Suppressor macrophage (primary cell): ENCODE data around the gene SUMO4.
"Not testable (repeated sequence)": the region's sequence is repeated elsewhere in the genome, so short reads cannot be mapped to it uniquely, and the experiment has no call there.

Experiments used
- DNase-seq, 4 experiments: peaks; one replicate each; pipeline ENCODE4 v3.0.0-alpha.2; 2020 to 2022

Gene SUMO4

DNA sequence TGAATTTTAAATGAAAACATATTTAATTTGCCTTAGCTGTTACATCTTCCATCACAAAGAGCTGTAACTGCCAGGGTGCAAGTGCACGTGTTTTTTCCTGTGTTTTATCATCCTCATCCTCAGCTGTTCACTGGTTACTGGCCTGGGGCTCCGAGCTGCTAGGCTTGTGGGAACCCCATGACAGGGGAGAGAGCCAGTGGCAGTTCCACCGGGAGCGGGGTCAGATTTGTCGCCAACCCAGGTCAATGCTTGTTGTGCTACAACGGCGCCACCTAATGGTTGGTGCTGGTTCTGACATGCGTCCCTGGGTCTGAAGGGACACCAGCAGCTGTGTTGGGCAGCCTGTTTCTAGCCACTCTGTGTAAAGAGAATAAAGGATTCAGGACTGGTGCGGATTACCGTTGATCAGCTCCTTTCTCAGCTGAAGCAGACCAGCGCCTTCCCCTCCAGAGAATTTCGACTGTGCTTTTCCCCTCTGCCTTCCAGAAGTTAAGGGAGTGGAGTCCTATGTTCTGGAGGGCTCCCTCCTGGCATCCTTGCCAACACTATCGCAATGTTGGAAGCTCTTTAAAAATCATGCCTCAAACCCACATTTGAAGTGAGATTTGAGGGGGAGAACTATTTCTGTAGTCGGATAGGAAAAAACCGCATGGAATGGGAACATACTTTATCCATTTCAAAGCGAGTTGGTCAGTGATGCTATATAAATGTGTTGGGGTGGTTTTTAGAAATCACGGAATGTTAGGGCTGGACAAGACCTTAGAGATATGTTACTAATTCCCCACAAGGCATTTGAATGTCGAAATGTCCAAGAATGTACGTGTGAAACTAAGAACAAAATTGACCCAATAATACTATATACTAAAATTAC lies 32.1 kb downstream of the SUMO4 start:
- DNase-seq = peak; percentile 92 to 95 (median 94)

DNA sequence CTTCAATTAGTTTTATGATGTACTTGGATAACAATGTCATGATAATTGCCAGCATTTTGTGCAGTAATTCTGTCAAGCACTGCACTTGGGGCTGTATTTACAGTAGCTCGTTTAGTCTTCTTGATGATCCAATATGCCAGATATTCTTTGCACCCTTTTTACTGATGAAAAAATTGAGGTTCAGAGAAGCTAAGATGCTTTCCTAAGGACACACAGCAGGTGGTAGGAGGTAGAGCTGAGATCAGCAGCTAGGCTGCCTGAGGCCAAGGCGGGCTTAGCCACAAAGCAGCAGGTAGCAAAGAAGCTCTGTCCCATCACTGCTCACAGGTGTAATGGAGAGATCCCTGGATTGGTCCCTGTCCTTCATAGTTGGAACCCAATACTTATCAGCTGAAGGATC lies 33.3 kb downstream of the SUMO4 start:
- DNase-seq = no peak

- peak in 2 of 4 experiments; percentile 53 to 65 for DNase-seq
Measured at GRCh38 chr6:149433881-149434280, 33.8 kb downstream of the SUMO4 start.

DNA sequence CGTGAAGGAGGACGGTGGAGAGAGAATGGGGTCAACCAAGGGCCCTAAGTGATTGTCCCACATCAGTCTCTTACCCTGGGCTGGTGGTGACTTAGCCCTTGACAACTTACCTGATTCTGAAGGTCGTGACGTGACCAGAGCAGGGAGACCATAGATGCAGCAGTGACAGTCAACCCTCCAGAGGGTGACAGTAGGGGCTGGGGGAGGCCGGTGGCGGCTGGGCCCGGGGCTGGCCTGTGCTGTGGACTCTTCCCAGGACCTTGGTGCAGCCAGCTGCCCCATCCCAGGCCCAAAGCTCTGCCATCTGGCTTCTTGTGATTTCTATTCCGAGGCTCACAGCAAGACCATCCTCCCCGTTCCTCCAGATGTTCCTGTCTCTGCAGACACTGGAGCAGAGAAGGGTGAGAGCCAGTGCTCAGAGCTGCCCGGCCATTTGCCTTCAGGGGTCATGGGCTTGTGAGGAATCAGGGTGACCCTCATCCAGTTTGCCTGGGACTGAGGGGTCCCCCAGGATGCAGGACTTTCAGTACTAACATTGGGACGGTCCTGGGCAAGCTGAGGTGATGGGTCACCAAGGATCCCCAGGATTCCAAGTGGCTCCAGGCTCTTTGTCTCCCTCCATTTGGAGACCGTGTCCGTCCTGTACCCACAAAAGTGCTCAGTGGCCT lies 36.0 kb downstream of the SUMO4 start:
- DNase-seq = no peak

GRCh38 chr6:149436647-149437046 lies 36.6 kb downstream of the SUMO4 start:
- DNase-seq = no peak

- DNase-seq = no peak
Measured at GRCh38 chr6:149437212-149437611, 37.1 kb downstream of the SUMO4 start.

DNA sequence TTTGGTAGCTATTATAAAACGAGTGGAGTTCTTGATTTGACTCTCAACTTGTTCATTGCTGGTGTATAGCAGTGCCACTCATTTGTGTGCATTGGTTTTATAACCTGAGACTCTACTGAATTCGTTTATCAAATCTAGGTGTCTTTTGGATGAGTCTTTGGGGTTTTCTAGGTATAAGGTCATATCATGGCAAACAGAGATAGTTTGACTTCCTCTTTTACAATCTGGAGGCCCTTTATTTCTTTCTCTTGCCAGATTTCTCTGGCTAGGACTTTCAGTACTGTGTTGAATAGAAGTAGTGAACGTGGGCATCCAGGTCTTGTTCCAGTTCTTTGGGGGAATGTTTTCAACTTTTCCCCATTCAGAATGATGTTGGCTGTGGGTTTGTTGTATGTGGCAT lies 38.8 kb downstream of the SUMO4 start:
- DNase-seq = peak in 1 of 4 experiments; percentile 26

DNA sequence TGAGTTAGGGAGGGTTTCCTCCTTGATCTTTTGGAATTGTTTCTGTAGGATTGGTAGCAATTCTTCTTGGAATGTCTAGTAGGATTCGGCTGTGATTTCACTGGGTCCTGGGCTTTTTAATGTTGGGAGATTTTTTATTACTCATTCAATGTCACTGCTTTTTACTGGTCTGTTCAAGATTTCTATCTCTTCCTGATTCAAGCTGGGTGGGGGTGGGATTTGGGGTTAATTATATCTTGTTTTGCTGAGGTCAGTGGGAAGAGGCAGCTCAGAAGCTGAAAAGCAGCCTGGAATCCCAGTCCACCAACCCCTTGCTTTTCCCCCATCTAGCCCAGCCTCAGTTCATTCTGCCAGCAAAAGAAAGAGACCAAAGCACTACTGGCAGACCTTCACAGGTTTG lies 39.6 kb downstream of the SUMO4 start:
- DNase-seq = no peak

GRCh38 chr6:149440735-149441671 lies 40.9 kb downstream of the SUMO4 start:
- no peak for DNase-seq

GRCh38 chr6:149441740-149442139 lies 41.7 kb downstream of the SUMO4 start:
- DNase-seq = no peak

DNA sequence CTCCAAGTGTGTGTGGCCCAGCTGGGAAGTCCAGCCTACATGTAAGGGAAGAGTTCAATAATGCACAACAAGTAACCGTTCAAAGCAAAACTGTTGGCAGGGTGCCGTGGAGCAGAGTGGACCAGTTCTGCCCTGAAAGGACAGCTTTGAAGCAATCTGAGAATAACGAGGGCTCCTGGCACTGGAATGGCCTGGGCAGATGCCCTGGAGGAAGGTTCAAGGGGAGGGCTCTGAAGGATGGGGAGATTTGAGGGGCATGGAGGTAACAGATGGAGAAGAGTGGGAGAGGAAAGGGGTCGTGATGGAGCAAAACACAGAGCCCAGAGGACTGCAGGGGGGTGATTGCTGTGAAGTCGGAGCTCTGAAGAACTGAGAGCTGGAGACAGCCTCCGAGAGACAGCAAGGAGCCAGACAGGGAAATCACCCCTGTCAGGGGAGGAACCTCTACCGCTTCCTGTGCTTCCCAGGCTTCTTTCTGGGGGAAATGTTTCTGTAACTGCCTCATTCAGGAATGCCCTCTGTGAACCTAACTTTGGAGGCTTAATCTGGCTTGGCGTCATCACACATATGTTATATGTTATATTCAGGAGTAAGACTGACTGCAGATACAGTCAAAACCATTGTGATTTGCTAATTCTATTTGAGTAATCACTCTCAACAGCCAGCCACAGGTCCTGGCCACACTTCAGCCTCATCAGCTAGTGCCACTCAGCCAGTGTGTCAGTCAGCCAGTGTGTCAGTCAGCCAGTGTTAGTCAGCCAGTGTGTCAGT lies 43.5 kb downstream of the SUMO4 start:
- no peak for DNase-seq

DNA sequence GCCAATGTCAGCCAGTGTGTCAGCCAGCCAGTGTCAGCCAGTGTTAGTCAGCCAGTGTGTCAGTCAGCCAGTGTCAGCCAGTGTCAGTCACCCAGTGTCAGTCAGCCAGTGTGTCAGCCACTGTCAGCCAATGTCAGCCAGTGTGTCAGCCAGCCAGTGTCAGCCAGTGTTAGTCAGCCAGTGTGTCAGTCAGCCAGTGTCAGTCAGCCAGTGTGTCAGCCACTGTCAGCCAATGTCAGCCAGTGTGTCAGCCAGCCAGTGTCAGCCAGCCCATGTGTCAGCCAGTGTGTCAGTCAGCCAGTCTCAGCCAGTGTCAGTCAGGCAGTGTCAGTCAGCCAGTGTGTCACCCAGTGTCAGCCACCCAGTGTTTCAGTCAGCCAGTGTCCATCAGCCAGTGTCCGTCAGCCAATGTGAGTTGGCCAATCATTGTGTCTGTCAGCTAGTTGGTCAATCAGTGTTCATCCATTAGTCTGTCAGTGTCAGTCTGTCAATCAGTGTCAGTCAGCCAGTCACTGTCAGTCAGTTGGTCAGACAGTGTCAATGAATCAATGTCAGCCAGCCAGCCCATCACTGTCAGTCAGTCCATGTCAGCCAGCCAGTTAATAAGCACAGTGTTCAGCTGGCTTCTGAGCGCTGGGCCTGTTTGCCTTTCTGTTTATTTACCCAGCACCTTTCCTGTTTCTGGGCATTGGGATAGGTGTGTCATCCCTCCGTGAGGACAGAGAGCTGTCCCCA lies 44.5 kb downstream of the SUMO4 start:
- DNase-seq = not testable (repeated sequence)

DNA sequence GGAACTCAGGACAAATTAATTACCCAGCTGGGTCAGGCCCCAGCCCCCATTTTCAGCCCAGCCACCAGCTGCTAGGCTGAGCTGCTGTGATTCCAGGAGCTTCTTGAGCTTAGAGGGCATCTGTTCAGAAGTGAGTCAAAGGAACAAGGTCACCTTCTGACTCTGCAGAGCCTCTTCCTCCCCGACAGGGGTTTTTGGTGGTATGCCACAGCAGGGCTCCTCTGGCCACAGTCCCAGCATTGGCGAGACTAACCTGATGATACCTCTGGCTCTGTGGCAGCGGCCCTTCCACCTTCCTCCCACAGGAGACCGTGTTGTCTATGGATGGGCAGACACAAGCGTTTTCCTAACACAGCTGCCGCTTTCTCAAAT lies 45.0 kb downstream of the SUMO4 start:
- DNase-seq = no peak

DNA sequence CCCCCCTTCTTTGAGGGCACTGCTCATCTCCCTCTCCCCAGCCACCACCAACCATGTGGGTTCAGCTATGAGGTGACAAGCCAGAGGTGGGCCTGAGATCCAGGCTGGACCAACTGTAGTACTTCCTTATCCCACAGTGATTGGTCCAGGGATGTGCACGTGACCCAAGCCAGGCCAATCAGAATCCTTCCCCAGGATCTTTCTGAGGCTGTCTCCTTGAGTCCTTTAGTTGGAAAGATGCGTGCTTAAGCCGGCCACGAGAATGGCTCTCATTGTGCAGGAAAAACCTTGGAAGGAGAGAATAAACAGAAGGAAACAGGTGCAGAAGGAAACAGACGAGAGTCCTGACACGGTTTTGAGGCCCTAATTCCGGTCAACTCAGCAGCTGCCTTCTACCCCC lies 45.5 kb downstream of the SUMO4 start:
- DNase-seq = no peak

- DNase-seq = no peak
Measured at GRCh38 chr6:149446791-149447376, 46.8 kb downstream of the SUMO4 start.

- DNase-seq = no peak
Measured at GRCh38 chr6:149448821-149449453, 48.9 kb downstream of the SUMO4 start.

DNA sequence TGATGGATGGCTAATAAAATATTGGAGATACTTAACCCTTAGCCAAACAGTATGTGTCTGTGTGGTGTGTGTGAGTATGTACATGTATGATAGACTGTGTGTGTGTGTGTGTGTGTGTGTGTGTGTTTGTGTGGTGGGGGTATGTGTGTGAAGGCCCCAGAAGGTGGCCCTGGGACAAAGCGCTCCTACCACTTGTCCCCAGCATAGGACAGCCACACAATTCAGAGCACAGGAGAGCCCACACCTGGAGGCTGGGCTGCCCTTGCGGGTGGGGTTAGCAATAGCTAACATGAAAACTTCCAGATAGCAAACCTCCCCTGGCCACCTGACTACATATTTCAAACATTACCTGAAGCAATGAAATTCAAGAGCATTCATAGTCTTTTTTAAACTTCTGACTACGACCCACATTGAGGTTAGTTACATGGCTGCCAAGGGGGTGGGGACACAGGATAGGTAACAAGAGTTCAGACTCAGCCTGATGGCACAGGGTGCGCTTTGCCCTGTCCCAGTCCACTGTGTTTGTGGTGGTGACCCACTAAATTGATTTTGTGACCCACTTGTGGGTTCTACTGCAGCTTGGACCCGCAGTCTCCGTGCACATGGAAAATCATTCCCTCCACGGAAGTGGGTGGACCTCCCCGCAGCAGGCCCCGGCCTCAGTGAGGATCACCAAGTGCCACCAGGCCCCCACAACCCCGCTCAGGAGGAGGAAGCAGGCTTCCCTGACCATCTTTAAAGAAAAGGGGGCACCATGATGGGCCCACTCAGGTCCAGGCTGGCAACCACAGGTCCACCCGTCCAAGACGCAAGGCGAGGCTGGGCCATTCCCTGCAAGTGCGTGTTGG lies 50.0 kb downstream of the SUMO4 start:
- no peak for DNase-seq
